Activated CD4-positive, alpha-beta T cell treated with anti-CD3 and anti-CD28 coated beads, Interleukin-2, amount 10 ng/mL, durations not matched to agents 24 days and 14 days (primary cell): ENCODE data around the gene ANKRD33B. TPM values are rescaled to one million over a fixed set of nuclear protein-coding genes. Genes with fewer than 3 reads are reported as not detected.

Experiments
- DNase-seq: peaks from one replicate; pipeline ENCODE4 v3.0.0; 2022
- H3K27ac Mint-ChIP-seq: one replicate; pipeline ENCODE4 v1.8.0; 2022; ENCODE audit warnings: mild to moderate bottlenecking, mixed read lengths
- H3K27me3 Mint-ChIP-seq: one replicate; pipeline ENCODE4 v1.8.0; 2022; ENCODE audit warnings: mixed read lengths
- H3K36me3 Mint-ChIP-seq: one replicate; pipeline ENCODE4 v1.8.0; 2022; ENCODE audit warnings: low read depth, mild to moderate bottlenecking, mixed read lengths
- H3K4me1 Mint-ChIP-seq: one replicate; pipeline ENCODE4 v1.8.0; 2021; ENCODE audit warnings: mixed read lengths
- H3K4me3 Mint-ChIP-seq: one replicate; pipeline ENCODE4 v1.8.0; 2022; ENCODE audit warnings: mild to moderate bottlenecking, moderate library complexity, mixed read lengths
- H3K9me3 Mint-ChIP-seq: one replicate; pipeline ENCODE4 v1.8.0; 2021; ENCODE audit warnings: mixed read lengths
- intact Hi-C: fragments of 100-400 bp; cut with micrococcal nuclease; formaldehyde crosslinking; loops from one replicate; pipeline ENCODE4 v1.15.1; 2023
- total RNA-seq: library from RNA; stranded (reverse); gene quantifications from 2 replicates; pipeline ENCODE4 v1.2.3, GENCODE V29; 2022

The ANKRD33B gene
- total RNA-seq, 1 donor from 2014 or later = 21.7 TPM

GRCh38 chr5:10582512-10582897 lies 18.6 kb downstream of the ANKRD33B start:
- no peak overlapping the region for H3K4me3 Mint-ChIP-seq
- no peak for DNase-seq
- intact Hi-C loops = no loop called here
- H3K36me3 Mint-ChIP-seq = peaks cover 11% of the 10 kb centered on the region
- H3K4me1 Mint-ChIP-seq = peaks cover 64% of the 10 kb centered on the region
- H3K27me3 Mint-ChIP-seq = peaks cover 2% of the 10 kb centered on the region
- H3K9me3 Mint-ChIP-seq = no peaks in the 10 kb centered on the region
- H3K27ac Mint-ChIP-seq = no peak overlapping the region

DNA sequence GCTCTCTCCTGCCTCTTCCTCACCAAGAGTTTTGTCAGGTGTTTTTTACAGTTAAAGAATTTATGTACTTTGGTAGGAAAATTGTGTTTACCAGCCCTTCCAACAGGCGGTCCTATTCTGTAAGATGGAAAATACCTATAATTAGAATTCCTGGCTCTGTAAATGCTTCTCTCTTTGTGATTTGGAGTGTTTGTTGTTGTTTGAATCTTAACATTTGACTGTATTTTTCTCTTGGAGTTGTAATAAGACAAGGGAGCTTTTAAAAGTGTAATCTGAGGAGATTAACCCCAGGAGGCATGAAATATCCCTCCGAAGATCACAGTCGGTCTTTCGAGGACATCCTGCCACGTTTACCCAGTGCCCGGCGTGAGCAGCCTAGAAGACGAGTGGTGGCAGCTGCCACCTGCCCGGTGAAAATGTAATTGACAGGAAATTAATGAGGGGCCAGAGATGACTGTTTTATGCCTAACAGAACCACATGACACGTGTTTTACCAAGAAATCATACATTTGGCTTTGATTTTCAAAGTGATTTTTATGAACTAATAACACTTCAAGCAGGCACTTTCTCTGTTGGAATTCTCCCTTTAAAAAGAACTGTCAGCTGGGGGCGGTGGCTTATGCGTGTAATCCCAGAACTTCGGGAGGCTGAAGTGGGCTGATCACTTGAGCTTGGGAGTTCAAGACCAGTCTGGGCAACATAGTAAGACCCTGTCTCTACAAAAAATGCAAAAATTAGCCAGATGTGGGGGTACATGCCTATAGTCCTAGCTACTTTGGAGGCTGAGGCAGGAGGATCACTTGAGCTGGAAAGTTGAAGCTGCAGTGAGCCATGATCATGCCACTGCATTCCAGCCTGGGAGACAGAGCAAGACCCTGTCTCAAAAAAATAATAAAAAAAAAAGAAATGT lies 20.0 kb downstream of the ANKRD33B start:
- no peak for DNase-seq
- H3K27ac Mint-ChIP-seq = peak overlapping the region; percentile 54
- intact Hi-C loops = no loop called here

DNA sequence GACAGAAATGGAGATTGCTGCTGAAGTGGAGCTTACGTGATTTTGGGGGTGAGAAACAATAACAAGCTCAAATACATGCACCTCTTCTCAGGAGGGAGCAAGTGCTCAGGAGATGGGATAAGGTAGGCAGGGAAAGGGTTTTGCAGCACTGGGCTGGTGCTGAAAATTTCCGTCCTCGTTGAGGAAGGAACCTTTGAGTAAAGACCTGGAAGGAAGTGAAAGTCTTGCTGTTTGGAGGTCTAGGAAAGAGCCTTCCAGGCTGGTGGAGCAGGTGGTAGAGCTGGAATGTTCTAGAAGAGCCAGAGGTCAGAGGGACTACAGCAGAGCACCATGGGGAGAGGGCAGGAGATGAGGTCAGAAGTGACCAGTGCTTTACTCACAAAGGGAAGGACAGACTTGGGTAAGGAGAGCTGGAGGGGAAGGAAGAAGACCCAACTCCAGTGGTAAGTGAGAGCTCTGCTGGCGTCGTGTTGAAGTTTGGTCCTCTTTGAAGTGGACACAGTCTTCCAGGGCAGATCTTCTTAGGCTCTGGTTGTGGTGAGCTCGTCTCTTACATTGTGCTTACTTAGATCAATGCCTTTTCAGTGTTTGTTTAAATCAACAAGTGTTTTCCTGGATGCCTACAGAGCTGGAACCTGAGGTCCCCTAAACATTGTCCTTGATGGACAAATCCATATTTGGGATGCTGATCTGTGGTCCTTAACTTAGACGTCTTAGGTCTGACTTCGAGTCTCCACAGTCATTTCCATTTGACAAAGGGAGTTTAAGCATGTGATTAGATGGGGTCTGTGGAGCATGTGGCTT lies 21.0 kb downstream of the ANKRD33B start:
- peaks cover 4% of the 10 kb centered on the region for H3K9me3 Mint-ChIP-seq
- peaks cover 2% of the 10 kb centered on the region for H3K27me3 Mint-ChIP-seq
- peaks cover 51% of the 10 kb centered on the region for H3K4me1 Mint-ChIP-seq
- peak overlapping the region; percentile 10 for H3K4me3 Mint-ChIP-seq
- intact Hi-C loops = no loop called here
- H3K36me3 Mint-ChIP-seq = peaks cover 21% of the 10 kb centered on the region
- DNase-seq = no peak
- no peak overlapping the region for H3K27ac Mint-ChIP-seq

More for the DNA sequence above, 20.0 kb downstream of the ANKRD33B start:
- Mint-ChIP-seq H3K27me3 (peaks cover 2% of the 10 kb centered on the region), H3K4me1 (peaks cover 57% of the 10 kb centered on the region), H3K9me3 (no peaks in the 10 kb centered on the region), H3K4me3 (no peak overlapping the region), H3K36me3 (peaks cover 13% of the 10 kb centered on the region)

- peaks cover 23% of the 10 kb centered on the region for H3K36me3 Mint-ChIP-seq
- DNase-seq = no peak
- peaks cover 2% of the 10 kb centered on the region for H3K27me3 Mint-ChIP-seq
- peaks cover 4% of the 10 kb centered on the region for H3K9me3 Mint-ChIP-seq
- peaks cover 52% of the 10 kb centered on the region for H3K4me1 Mint-ChIP-seq
- intact Hi-C loops = no loop called here
- no peak overlapping the region for H3K4me3 Mint-ChIP-seq
- no peak overlapping the region for H3K27ac Mint-ChIP-seq
These were observed 21.6 kb downstream of the ANKRD33B start for GRCh38 chr5:10585518-10585915.

DNA sequence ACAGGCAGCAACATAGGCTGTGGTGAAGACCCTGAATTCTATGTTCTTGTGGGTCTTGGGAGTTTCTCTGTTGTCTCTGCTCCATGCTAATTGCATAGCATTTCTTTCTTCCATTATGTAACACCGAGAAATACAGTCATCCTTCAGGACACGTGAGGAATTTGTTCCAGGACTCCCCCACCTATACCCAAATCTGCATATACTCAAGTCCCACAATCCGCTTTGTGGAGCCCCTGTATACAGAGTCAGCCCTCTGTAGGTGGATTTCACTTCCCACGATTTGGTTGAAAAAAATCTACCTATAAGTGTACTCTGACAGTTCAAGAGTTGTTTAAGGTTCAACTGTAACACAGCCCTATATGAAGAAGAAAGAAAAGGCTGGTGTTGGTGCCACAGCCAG lies 22.1 kb downstream of the ANKRD33B start:
- no peak for DNase-seq
- peaks cover 4% of the 10 kb centered on the region for H3K9me3 Mint-ChIP-seq
- H3K36me3 Mint-ChIP-seq = peaks cover 23% of the 10 kb centered on the region
- intact Hi-C loops = no loop called here
- peaks cover 50% of the 10 kb centered on the region for H3K4me1 Mint-ChIP-seq
- peaks cover 2% of the 10 kb centered on the region for H3K27me3 Mint-ChIP-seq
- H3K4me3 Mint-ChIP-seq = no peak overlapping the region
- peak overlapping the region; percentile 31 for H3K27ac Mint-ChIP-seq

- H3K27me3 Mint-ChIP-seq = peaks cover 2% of the 10 kb centered on the region
- H3K4me1 Mint-ChIP-seq = peaks cover 47% of the 10 kb centered on the region
- H3K9me3 Mint-ChIP-seq = peaks cover 4% of the 10 kb centered on the region
- peaks cover 23% of the 10 kb centered on the region for H3K36me3 Mint-ChIP-seq
- no peak for DNase-seq
- H3K27ac Mint-ChIP-seq = peak overlapping the region; percentile 31
- H3K4me3 Mint-ChIP-seq = no peak overlapping the region
- intact Hi-C loops = no loop called here
These were observed 22.7 kb downstream of the ANKRD33B start for GRCh38 chr5:10586555-10586954.

GRCh38 chr5:10588109-10588775 lies 24.4 kb downstream of the ANKRD33B start:
- Mint-ChIP-seq H3K27me3 (peaks cover 2% of the 10 kb centered on the region), H3K4me3 (no peak overlapping the region), H3K36me3 (peaks cover 21% of the 10 kb centered on the region), H3K9me3 (peaks cover 4% of the 10 kb centered on the region), H3K4me1 (peaks cover 46% of the 10 kb centered on the region), H3K27ac (no peak overlapping the region)
- DNase-seq = no peak
- intact Hi-C loops = no loop called here

DNA sequence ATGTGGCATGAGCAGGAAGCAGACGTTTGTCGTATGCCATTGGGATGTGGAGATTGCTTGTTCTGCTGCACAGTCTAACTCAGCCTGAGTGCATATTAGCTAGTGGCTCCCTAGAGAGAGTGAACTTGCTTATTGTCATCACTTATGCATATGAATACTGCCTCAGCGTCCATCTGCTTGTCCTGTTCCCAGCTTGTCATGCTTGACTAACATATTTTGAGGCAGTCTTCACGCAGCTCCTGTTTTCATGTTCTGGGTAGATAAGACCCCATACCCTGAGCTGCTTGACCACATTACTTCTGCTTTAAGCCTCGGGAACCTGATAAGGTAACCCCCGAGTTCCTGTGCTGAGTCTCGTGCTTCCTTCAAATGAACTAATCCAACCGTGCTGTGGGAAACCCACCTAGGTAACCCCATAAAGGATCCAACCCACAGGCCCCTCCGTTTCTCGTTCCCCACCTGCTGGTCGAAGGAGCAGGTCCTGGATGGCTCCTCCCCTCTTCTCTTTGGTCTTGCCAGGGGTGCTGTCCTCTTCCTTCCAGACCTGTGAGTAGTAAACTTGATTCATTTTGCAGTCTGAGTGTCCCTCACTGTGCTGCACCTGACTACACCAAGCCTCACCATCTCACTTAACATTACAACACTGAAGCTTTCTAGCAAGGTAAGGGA lies 25.0 kb downstream of the ANKRD33B start:
- no peak for DNase-seq
- H3K27ac Mint-ChIP-seq = no peak overlapping the region
- no peaks in the 10 kb centered on the region for H3K27me3 Mint-ChIP-seq
- H3K4me3 Mint-ChIP-seq = no peak overlapping the region
- intact Hi-C loops = no loop called here
- H3K36me3 Mint-ChIP-seq = peaks cover 17% of the 10 kb centered on the region
- H3K4me1 Mint-ChIP-seq = peaks cover 47% of the 10 kb centered on the region
- peaks cover 4% of the 10 kb centered on the region for H3K9me3 Mint-ChIP-seq

DNA sequence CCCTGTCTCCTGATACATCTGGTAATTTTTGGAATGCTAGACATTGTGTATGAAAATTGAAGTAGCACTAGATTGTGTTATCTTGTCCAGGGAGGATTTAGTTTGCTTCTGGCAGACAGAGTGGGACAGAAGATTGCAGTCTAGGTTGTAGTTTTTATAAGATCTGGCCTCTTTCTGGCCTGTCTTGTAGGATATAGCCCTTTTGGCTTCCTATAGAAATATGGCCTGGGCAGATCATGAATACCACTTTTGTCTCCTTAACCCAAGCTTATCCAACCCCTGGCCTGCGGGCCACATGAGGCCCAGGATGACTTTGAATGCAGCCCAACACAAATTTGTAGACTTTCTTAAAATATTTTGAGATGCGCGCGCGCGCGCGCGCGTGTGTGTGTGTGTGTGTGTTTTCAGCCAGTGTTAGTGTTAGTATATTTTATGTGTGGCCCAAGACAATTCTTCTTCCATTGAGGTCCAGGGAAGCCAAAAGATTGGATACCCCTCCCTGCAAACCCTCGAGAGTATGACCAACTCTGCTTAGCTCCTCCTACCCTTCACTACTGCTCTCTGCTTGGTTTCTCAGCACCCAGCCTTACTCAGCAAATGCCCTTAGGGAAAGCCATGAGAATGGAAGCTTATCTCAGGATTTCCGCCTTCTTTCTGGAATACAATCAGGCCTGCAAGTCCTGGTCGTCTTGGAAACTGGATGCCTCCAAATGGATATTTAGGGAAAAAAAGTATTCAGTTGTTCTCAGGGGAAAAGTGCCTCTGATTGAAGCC lies 26.5 kb downstream of the ANKRD33B start:
- Mint-ChIP-seq H3K4me3 (no peak overlapping the region), H3K27ac (no peak overlapping the region), H3K4me1 (peaks cover 48% of the 10 kb centered on the region), H3K27me3 (no peaks in the 10 kb centered on the region), H3K36me3 (peaks cover 12% of the 10 kb centered on the region), H3K9me3 (peaks cover 4% of the 10 kb centered on the region)
- no peak for DNase-seq
- intact Hi-C loops = loop anchor here (10.0 kb wide), 1 partner anchor 236 kb away; the partner anchor contains the start of gene MARCHF6

DNA sequence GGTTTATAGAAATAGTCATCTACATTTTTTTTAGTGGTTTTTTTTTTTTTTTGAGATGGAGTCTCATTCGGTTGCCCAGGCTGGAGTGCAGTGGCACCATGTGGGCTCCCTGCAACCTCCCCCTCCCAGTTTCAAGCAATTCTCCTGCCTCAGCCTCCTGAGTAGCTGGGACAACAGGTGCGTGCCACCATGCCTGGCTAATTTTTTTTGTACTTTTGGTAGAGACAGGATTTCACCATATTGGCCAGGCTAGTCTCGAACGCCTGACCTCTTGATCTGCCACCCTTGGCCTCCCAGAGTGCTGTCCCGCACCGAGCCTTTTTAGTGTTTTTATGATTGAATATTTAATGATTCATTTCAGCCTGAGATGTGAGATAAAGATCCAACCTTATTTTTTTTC lies 27.3 kb downstream of the ANKRD33B start:
- no peak for DNase-seq
- Mint-ChIP-seq H3K27ac (no peak overlapping the region), H3K4me3 (no peak overlapping the region), H3K9me3 (peaks cover 4% of the 10 kb centered on the region), H3K27me3 (no peaks in the 10 kb centered on the region), H3K36me3 (peaks cover 13% of the 10 kb centered on the region), H3K4me1 (peaks cover 49% of the 10 kb centered on the region)
- intact Hi-C loops = loop anchor here (10.0 kb wide), 1 partner anchor 236 kb away; the partner anchor contains the start of gene MARCHF6

- Mint-ChIP-seq H3K27me3 (no peaks in the 10 kb centered on the region), H3K4me1 (peaks cover 52% of the 10 kb centered on the region), H3K4me3 (no peak overlapping the region), H3K27ac (no peak overlapping the region), H3K36me3 (peaks cover 19% of the 10 kb centered on the region), H3K9me3 (peaks cover 4% of the 10 kb centered on the region)
- DNase-seq = no peak
- intact Hi-C loops = loop anchor here (10.0 kb wide), 1 partner anchor 237 kb away; the partner anchor contains the start of gene MARCHF6
These were observed 28.1 kb downstream of the ANKRD33B start for GRCh38 chr5:10591966-10592365.

GRCh38 chr5:10592601-10593000 lies 28.7 kb downstream of the ANKRD33B start:
- DNase-seq = no peak
- peaks cover 23% of the 10 kb centered on the region for H3K36me3 Mint-ChIP-seq
- H3K27ac Mint-ChIP-seq = no peak overlapping the region
- H3K4me1 Mint-ChIP-seq = peaks cover 57% of the 10 kb centered on the region
- H3K4me3 Mint-ChIP-seq = no peak overlapping the region
- no peaks in the 10 kb centered on the region for H3K27me3 Mint-ChIP-seq
- peaks cover 4% of the 10 kb centered on the region for H3K9me3 Mint-ChIP-seq
- intact Hi-C loops = loop anchor here (10.0 kb wide), 1 partner anchor 238 kb away; the partner anchor contains the start of gene MARCHF6
